Measurements from ENCODE around the gene INPP5A. TPM values are rescaled to one million over a fixed set of nuclear protein-coding genes. Genes with fewer than 3 reads are reported as not detected.

INPP5A gene
- total RNA-seq, 2 donors from 2014 or later, result 20.7 to 26.7 TPM

GRCh38 chr10:132716691-132717490, 179.3 kb downstream of the INPP5A start:
- no peaks in the 10 kb centered on the region for H3K4me1 Mint-ChIP-seq
- peak; percentile 44 for DNase-seq

GRCh38 chr10:132721725-132722124, 184.1 kb downstream of the INPP5A start:
- WGBS, 2 experiments (ENCODE audit: insufficient coverage in 1 of 2, insufficient read length in 1 of 2), result 94 to 95% methylated on average over 2 to 6 of the region's 6 CpGs
- H3K27ac Mint-ChIP-seq, result no peak overlapping the region
- H3K27me3 Mint-ChIP-seq (ENCODE audit: insufficient read depth), result no peaks in the 10 kb centered on the region
- Histone ChIP-seq H3K4me1 (ENCODE audit: control insufficient read depth, insufficient read depth, low read length) (no peaks in the 10 kb centered on the region), H3K9ac (ENCODE audit: extremely low read depth, low read length, poor library complexity, severe bottlenecking) (no peak overlapping the region), H3K27ac (ENCODE audit: low read depth, low read length) (no peak overlapping the region), H3K9me3 (ENCODE audit: control insufficient read depth, low read length) (peaks cover 3% of the 10 kb centered on the region), H3K4me3 (ENCODE audit: low read length) (no peak overlapping the region), H3K36me3 (ENCODE audit: control insufficient read depth, insufficient read depth, low read length) (no peaks in the 10 kb centered on the region), H3K27me3 (ENCODE audit: control insufficient read depth, insufficient read depth, low read length, poor library complexity, severe bottlenecking) (no peaks in the 10 kb centered on the region)
- no peaks in the 10 kb centered on the region for H3K4me1 Mint-ChIP-seq
- H3K36me3 Mint-ChIP-seq (ENCODE audit: low read depth), result peaks cover 9% of the 10 kb centered on the region
- no peaks in the 10 kb centered on the region for H3K9me3 Mint-ChIP-seq
- DNase-seq, result no peak
- H3K4me3 Mint-ChIP-seq, result no peak overlapping the region
- no peak for TF ChIP-seq CTCF (conservative IDR thresholded peaks at IDR 0.05)

More at GRCh38 chr10:132716691-132717490, 179.3 kb downstream of the INPP5A start:
- Histone ChIP-seq H3K4me1 (ENCODE audit: control insufficient read depth, insufficient read depth, low read length) (no peaks in the 10 kb centered on the region), H3K9me3 (ENCODE audit: control insufficient read depth, low read length) (peaks cover 3% of the 10 kb centered on the region), H3K36me3 (ENCODE audit: control insufficient read depth, insufficient read depth, low read length) (no peaks in the 10 kb centered on the region), H3K4me3 (ENCODE audit: low read length) (no peak overlapping the region), H3K27ac (ENCODE audit: low read depth, low read length) (no peak overlapping the region), H3K27me3 (ENCODE audit: control insufficient read depth, insufficient read depth, low read length, poor library complexity, severe bottlenecking) (no peaks in the 10 kb centered on the region), H3K9ac (ENCODE audit: extremely low read depth, low read length, poor library complexity, severe bottlenecking) (no peak overlapping the region)
- H3K36me3 Mint-ChIP-seq (ENCODE audit: low read depth), result peaks cover 17% of the 10 kb centered on the region
- no peaks in the 10 kb centered on the region for H3K27me3 Mint-ChIP-seq (ENCODE audit: insufficient read depth)
- H3K4me3 Mint-ChIP-seq, result no peak overlapping the region
- 88 to 97% methylated on average over 13 to 23 of the region's 27 CpGs for WGBS, 2 experiments (ENCODE audit: insufficient coverage in 1 of 2, insufficient read length in 1 of 2)
- TF ChIP-seq CTCF (conservative IDR thresholded peaks at IDR 0.05), result no peak
- H3K27ac Mint-ChIP-seq, result no peak overlapping the region
- no peaks in the 10 kb centered on the region for H3K9me3 Mint-ChIP-seq

GRCh38 chr10:132722394-132723329, 185.1 kb downstream of the INPP5A start:
- Histone ChIP-seq H3K27ac (ENCODE audit: low read depth, low read length) (peak overlapping the region; percentile 70), H3K36me3 (ENCODE audit: control insufficient read depth, insufficient read depth, low read length) (no peaks in the 10 kb centered on the region), H3K4me1 (ENCODE audit: control insufficient read depth, insufficient read depth, low read length) (no peaks in the 10 kb centered on the region), H3K4me3 (ENCODE audit: low read length) (no peak overlapping the region), H3K9ac (ENCODE audit: extremely low read depth, low read length, poor library complexity, severe bottlenecking) (no peak overlapping the region), H3K9me3 (ENCODE audit: control insufficient read depth, low read length) (peaks cover 3% of the 10 kb centered on the region), H3K27me3 (ENCODE audit: control insufficient read depth, insufficient read depth, low read length, poor library complexity, severe bottlenecking) (no peaks in the 10 kb centered on the region)
- Mint-ChIP-seq H3K36me3 (ENCODE audit: low read depth) (peaks cover 15% of the 10 kb centered on the region), H3K4me1 (no peaks in the 10 kb centered on the region), H3K27me3 (ENCODE audit: insufficient read depth) (no peaks in the 10 kb centered on the region), H3K27ac (peak overlapping the region; percentile 68), H3K4me3 (no peak overlapping the region), H3K9me3 (no peaks in the 10 kb centered on the region)
- no peak for DNase-seq
- no peak for TF ChIP-seq CTCF (conservative IDR thresholded peaks at IDR 0.05)
- WGBS, 2 experiments (ENCODE audit: insufficient coverage in 1 of 2, insufficient read length in 1 of 2), result 83 to 89% methylated on average over 40 to 48 of the region's 48 CpGs
